Calu3 (cell line): Measurements from ENCODE around the gene CRB1. TPM values are rescaled to one million over a fixed set of nuclear protein-coding genes. Genes with fewer than 3 reads are reported as not detected.

Experiments used
- BruUV-seq: library from RNA; stranded (reverse); fragments of 400-500 nt; replicated peaks from 2 replicates; lab custom pipeline; 2021; lab: Mats Ljungman, UMichigan
- CTCF ChIA-PET: fragments of 300-600 bp; sonication (Branson Sonifier 250); formaldehyde crosslinking; loops from one replicate; lab custom pipeline; 2022; ENCODE audit warnings: antibody characterized with exemption; lab: Charles Lee
- DNase-seq: peaks from one replicate; pipeline ENCODE4 v3.0.0; 2022
- H3K27ac Mint-ChIP-seq: one replicate; pipeline ENCODE4 v1.8.0; 2022; ENCODE audit warnings: mixed read lengths; ENCODE audit not compliant: unreplicated experiment
- H3K27me3 Mint-ChIP-seq: one replicate; pipeline ENCODE4 v1.8.0; 2022; ENCODE audit warnings: mixed read lengths; ENCODE audit not compliant: unreplicated experiment
- H3K36me3 Mint-ChIP-seq: one replicate; pipeline ENCODE4 v1.8.0; 2022; ENCODE audit warnings: mild to moderate bottlenecking, moderate library complexity, mixed read lengths; ENCODE audit not compliant: insufficient read depth, unreplicated experiment
- H3K4me1 Mint-ChIP-seq: one replicate; pipeline ENCODE4 v1.8.0; 2022; ENCODE audit warnings: mild to moderate bottlenecking, low read depth, mixed read lengths; ENCODE audit not compliant: unreplicated experiment
- H3K4me3 Mint-ChIP-seq: one replicate; pipeline ENCODE4 v1.8.0; 2022; ENCODE audit warnings: mild to moderate bottlenecking, low read depth, moderate library complexity, mixed read lengths; ENCODE audit not compliant: unreplicated experiment
- H3K9me3 Mint-ChIP-seq: one replicate; pipeline ENCODE4 v1.8.0; 2022; ENCODE audit warnings: low read depth, mixed read lengths; ENCODE audit not compliant: unreplicated experiment
- CTCF ChIP-seq: fragments of 200-600 bp; IDR thresholded peaks from one replicate; pipeline ENCODE4 v1.8.0; 2022; ENCODE audit warnings: antibody characterized with exemption; ENCODE audit not compliant: unreplicated experiment
- intact Hi-C: fragments of 100-400 bp; cut with micrococcal nuclease; formaldehyde crosslinking; loops from one replicate; pipeline ENCODE4 v1.10.0; 2022; ENCODE audit not compliant: unreplicated experiment
- total RNA-seq: library from RNA; stranded (reverse); gene quantifications from 2 replicates; pipeline ENCODE4 v1.2.3, GENCODE V29; 2022

CRB1 gene
- total RNA-seq, 1 experiment from 2014 or later = not detected

- no peak overlapping the region for H3K27ac Mint-ChIP-seq
- CTCF ChIA-PET = interaction anchor here (1.0 kb wide), 1 partner anchor 127 kb away, joined by 6 read pairs; no protein-coding TSS in a partner anchor
- intact Hi-C loops = loop anchor here (5.0 kb wide), 1 partner anchor 1160 kb away; no protein-coding TSS in a partner anchor
- no peak for DNase-seq
- H3K4me1 Mint-ChIP-seq = no peaks in the 10 kb centered on the region
- H3K9me3 Mint-ChIP-seq = no peaks in the 10 kb centered on the region
- no peaks in the 10 kb centered on the region for H3K36me3 Mint-ChIP-seq
- no peak overlapping the region for H3K4me3 Mint-ChIP-seq
- BruUV-seq = no TSS peak
- H3K27me3 Mint-ChIP-seq = no peaks in the 10 kb centered on the region
- peak; percentile 42 for TF ChIP-seq CTCF
These were observed 258.8 kb downstream of the CRB1 start for GRCh38 chr1:197526736-197527371.

Other genes starting within 250 kb of the CRB1 start
- gene F13B, start 201.0 kb upstream of the CRB1 start, total RNA-seq = not detected in 2 replicates
- 36.3 and 44.0 TPM in 2 replicates for gene ASPM, start 121.6 kb upstream of the CRB1 start, total RNA-seq
- 19.6 and 20.1 TPM in 2 replicates for gene ZBTB41, start 67.0 kb upstream of the CRB1 start, total RNA-seq